Type B pancreatic cell (in vitro differentiated cells): ENCODE data around the gene EAF2. TPM values are rescaled to one million over a fixed set of nuclear protein-coding genes. Genes with fewer than 3 reads are reported as not detected.

Source experiments
- DNase-seq: peaks from one replicate; pipeline ENCODE4 v3.0.0; 2021; ENCODE audit warnings: mixed read lengths; ENCODE audit not compliant: unreplicated experiment; ENCODE audit errors: extremely low spot score
- H3K27ac Mint-ChIP-seq: 2 replicates; pipeline ENCODE4 v1.8.0; 2021; ENCODE audit warnings: mild to moderate bottlenecking, mixed read lengths
- H3K27me3 Mint-ChIP-seq: 2 replicates; pipeline ENCODE4 v1.8.0; 2021; ENCODE audit warnings: mixed read lengths
- H3K36me3 Mint-ChIP-seq: 2 replicates; pipeline ENCODE4 v1.8.0; 2021; ENCODE audit warnings: mixed read lengths
- H3K4me1 Mint-ChIP-seq: one replicate; pipeline ENCODE4 v1.8.0; 2021; ENCODE audit warnings: mixed read lengths; ENCODE audit not compliant: unreplicated experiment
- H3K4me3 Mint-ChIP-seq: 2 replicates; pipeline ENCODE4 v1.8.0; 2021; ENCODE audit warnings: mild to moderate bottlenecking, mixed read lengths
- H3K9me3 Mint-ChIP-seq: 2 replicates; pipeline ENCODE4 v1.8.0; 2021; ENCODE audit warnings: mixed read lengths
- total RNA-seq: library from RNA; stranded (reverse); gene quantifications from 2 replicates; pipeline ENCODE4 v1.2.1, GENCODE V29; 2021; ENCODE audit warnings: low replicate concordance
- TF ChIP-seq, protein P1 (sequence below): fragments of 200-600 bp; sonication (generic); conservative IDR thresholded peaks from 2 replicates; pipeline ENCODE4 v1.5.0; 2021; ENCODE audit warnings: antibody characterized with exemption, mild to moderate bottlenecking

Gene EAF2
- total RNA-seq, 1 donor from 2014 or later = 3.7 TPM

DNA sequence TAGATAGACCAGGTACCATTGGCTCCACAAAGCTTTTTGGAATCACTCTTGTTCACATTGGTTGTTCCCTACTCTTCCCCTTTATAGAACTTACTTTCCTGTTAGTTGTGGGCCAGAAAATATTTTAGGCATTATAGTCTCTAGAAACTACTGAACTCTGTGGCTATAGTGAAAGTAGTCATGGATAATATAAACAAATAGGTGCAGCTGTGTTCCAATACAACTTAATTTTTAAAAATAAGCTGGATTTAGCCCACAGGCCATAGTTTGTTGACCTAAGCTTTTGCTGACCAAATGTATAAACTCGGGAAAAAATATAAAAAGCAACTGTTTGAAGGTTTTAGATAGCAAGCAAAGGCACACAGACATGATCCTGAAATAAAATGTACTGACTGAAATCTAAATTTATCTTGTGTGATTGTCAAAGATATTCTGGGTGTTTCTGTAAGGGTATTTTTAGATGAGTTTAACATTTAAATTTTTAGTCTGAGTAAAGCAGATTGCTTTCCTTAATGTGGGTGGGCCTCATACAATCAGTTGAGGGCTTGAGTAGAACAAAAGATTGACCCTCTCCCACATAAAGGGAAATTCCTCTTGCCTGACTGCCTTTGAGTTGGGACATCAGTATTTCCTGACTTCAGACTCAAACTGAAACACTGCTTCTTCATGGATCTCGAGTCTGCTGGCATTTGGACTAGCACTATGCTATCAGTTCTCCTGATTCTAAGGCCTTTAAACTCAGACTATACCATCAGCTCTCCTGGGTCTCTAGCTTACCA lies 13.4 kb upstream of the EAF2 start:
- H3K27ac Mint-ChIP-seq = no peak overlapping the region
- H3K4me3 Mint-ChIP-seq = no peak overlapping the region
- DNase-seq = no peak
- no peaks in the 10 kb centered on the region for H3K27me3 Mint-ChIP-seq
- peaks cover 8% of the 10 kb centered on the region for H3K9me3 Mint-ChIP-seq
- H3K4me1 Mint-ChIP-seq = no peaks in the 10 kb centered on the region
- TF ChIP-seq, protein P1, sequence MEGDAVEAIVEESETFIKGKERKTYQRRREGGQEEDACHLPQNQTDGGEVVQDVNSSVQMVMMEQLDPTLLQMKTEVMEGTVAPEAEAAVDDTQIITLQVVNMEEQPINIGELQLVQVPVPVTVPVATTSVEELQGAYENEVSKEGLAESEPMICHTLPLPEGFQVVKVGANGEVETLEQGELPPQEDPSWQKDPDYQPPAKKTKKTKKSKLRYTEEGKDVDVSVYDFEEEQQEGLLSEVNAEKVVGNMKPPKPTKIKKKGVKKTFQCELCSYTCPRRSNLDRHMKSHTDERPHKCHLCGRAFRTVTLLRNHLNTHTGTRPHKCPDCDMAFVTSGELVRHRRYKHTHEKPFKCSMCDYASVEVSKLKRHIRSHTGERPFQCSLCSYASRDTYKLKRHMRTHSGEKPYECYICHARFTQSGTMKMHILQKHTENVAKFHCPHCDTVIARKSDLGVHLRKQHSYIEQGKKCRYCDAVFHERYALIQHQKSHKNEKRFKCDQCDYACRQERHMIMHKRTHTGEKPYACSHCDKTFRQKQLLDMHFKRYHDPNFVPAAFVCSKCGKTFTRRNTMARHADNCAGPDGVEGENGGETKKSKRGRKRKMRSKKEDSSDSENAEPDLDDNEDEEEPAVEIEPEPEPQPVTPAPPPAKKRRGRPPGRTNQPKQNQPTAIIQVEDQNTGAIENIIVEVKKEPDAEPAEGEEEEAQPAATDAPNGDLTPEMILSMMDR = no peak
- H3K36me3 Mint-ChIP-seq = peaks cover 74% of the 10 kb centered on the region

DNA sequence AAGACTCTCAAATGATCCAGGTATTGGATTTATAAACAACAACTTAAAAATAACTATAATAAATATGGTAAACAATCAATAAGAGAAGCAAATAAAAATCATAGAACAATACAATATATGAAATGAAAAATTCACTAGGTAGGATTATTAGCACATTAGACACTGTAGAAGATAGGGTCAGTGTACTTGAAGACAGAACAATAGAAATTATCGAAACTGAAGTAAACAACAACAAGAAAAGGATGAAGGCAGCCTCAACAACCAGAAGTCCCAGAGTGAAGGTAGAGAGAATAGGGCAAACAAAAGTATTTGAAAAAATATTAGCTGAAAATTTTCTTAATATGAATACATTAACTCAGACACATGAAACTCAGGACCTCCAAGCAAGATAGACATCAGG lies 12.0 kb upstream of the EAF2 start:
- no peak overlapping the region for H3K27ac Mint-ChIP-seq
- no peaks in the 10 kb centered on the region for H3K4me1 Mint-ChIP-seq
- DNase-seq = no peak
- H3K36me3 Mint-ChIP-seq = peaks cover 75% of the 10 kb centered on the region
- H3K4me3 Mint-ChIP-seq = no peak overlapping the region
- no peaks in the 10 kb centered on the region for H3K27me3 Mint-ChIP-seq
- peaks cover 8% of the 10 kb centered on the region for H3K9me3 Mint-ChIP-seq
- TF ChIP-seq, protein P1 = no peak

DNA sequence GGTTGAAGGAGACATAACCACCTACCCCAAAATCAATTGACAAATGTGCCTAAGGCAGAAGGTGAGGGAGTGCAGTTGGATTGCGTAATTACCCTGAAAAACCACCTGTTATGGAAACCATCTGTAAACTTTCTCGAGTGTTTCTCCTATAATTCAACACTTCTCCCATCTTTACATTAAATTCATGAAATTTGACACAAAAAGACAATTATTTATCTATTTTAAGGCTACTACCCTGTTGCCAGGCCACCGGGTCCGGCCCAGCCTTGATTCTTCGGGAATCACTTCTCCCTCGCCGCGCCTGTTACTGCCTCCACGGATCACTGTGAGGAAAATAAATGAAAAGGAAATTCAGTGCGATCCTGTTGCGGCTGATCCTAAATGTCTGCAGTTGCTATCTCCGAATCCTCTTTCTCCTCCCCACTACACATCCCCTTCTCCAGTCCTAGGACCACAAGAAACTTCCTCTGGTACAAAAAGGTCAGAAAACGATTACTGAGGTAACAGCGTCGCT lies 795 bp upstream of the EAF2 start:
- no peak for DNase-seq
- H3K4me3 Mint-ChIP-seq = peak overlapping the region; percentile 94
- peaks cover 15% of the 10 kb centered on the region for H3K27me3 Mint-ChIP-seq
- TF ChIP-seq, protein P1 = no peak
- no peaks in the 10 kb centered on the region for H3K9me3 Mint-ChIP-seq
- peaks cover 19% of the 10 kb centered on the region for H3K36me3 Mint-ChIP-seq
- peaks cover 17% of the 10 kb centered on the region for H3K4me1 Mint-ChIP-seq
- H3K27ac Mint-ChIP-seq = peak overlapping the region; percentile 90

DNA sequence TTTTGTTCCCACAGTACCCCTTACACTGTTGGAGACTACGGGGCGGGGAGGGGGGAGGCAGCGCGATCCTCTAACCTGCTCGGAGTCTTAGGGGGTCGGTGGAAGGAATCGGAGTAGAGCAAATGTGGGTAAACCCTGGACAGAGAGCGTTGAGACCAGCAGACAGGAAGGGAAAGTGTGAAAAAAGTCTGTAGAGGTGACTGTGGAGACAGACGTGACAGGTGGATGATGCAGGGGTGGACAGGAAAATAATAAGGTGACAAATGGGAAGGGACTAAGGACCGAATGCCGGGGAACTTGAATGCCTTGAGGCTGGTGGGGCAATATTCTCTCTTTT lies 424 bp downstream of the EAF2 start:
- peaks cover 17% of the 10 kb centered on the region for H3K4me1 Mint-ChIP-seq
- no peak for DNase-seq
- TF ChIP-seq, protein P1 = no peak
- H3K9me3 Mint-ChIP-seq = no peaks in the 10 kb centered on the region
- peak overlapping the region; percentile 90 for H3K27ac Mint-ChIP-seq
- peak overlapping the region; percentile 94 for H3K4me3 Mint-ChIP-seq
- H3K27me3 Mint-ChIP-seq = peaks cover 15% of the 10 kb centered on the region
- peaks cover 19% of the 10 kb centered on the region for H3K36me3 Mint-ChIP-seq

DNA sequence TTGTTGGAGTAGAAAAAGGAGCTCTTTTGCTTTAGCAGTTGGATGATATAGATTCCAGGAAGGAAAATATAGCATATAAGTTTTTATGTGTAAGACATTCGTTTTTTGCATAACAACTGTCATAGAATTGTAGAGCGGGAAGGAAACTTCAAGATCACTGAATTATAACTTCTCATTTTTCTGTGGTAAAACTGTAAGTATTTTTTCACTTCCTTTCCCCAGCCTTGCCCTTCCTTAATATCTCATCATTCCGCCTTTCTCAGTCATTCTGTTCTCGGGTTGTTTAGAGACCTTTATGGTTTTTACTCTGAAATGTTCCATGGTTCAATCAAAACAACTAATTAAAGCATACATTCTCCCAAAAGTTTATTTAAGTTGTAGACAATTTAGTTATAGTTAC lies 1.1 kb downstream of the EAF2 start:
- TF ChIP-seq, protein P1 = no peak
- DNase-seq = no peak
- peaks cover 15% of the 10 kb centered on the region for H3K27me3 Mint-ChIP-seq
- peaks cover 15% of the 10 kb centered on the region for H3K36me3 Mint-ChIP-seq
- H3K4me3 Mint-ChIP-seq = peak overlapping the region; percentile 94
- no peak overlapping the region for H3K27ac Mint-ChIP-seq
- peaks cover 17% of the 10 kb centered on the region for H3K4me1 Mint-ChIP-seq
- no peaks in the 10 kb centered on the region for H3K9me3 Mint-ChIP-seq
